ENCODE measurements around the gene CSPG4. TPM values are rescaled to one million over a fixed set of nuclear protein-coding genes. Genes with fewer than 3 reads are reported as not detected.
"Not testable (repeated sequence)": the region's sequence is repeated elsewhere in the genome, so short reads cannot be mapped to it uniquely, and the experiment has no call there.

The CSPG4 gene
- total and polyA plus RNA-seq, 9 donors = 56.6 to 110 (median 85.1) TPM

DNA sequence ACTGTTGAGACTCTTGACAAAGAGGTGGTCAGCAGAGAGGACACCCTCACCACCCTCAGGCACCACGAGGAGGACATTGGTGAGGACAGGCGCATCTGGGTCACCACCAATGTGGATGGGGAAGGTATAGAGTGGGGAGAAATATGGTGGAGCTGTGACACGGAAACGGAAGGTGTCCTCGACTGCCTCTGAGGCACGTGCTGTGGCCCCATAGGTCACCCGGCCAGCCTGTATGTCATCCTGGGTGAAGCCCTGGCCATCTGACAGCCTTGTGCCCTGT is 24.4 kb downstream of the CSPG4 start:
- Histone ChIP-seq H3K36me3 (ENCODE audit: control insufficient read depth, insufficient read depth, low read length) (peaks cover 73% of the 10 kb centered on the region), H3K9me3 (replicated peaks; ENCODE audit: control insufficient read depth, low read depth, low read length) (no peaks in the 10 kb centered on the region), H3K4me3 (ENCODE audit: low read length) (no peak overlapping the region), H3K4me1 (ENCODE audit: control insufficient read depth, insufficient read depth, low read length) (peaks cover 13% of the 10 kb centered on the region), H3K27me3 (ENCODE audit: control insufficient read depth, insufficient read depth, low read length) (peaks cover 7% of the 10 kb centered on the region), H3K27ac (ENCODE audit: low read length) (no peak overlapping the region)
- no peak for DNase-seq
- WGBS (ENCODE audit: insufficient coverage) = 93% methylated on average over 5 of the region's 7 CpGs

DNA sequence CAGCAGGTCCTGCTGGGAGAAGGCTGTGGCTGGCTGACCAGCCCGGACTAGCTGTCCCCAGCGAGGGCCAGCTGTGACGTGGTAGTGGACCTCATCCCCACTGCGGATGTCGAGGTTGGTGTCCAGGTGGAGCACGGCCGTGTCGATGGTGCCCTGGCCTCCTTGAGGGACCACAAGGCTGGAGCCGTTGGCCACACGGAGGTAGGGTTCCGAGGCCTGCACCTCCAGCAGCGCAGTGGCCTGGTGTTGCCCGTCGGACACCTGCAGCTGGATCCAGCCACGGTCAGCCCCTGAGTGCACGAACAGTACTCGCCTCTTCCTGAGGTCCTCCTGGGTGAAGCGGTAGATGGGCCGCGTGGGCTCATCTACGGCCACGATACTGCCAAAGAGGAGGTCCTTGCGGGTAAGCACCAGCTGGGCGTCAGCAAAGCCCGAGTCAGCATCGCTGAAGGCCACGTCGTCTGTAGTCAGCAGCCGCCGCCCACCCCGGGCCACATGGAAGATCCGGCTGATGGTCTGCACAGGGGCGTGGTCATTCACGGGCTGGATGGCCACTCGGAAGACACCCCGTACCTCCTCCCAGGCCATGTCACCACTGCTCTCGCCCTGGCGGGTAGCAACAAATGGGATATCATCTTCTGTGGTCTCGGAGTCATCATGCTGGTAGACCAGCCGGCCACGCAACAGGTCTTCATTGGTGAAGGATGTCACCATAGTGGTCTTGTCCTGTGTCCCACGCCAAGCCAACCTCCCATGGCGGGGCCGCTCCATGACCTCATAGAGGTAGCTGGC is 25.0 kb downstream of the CSPG4 start:
- no peak overlapping the region for H3K4me3 ChIP-seq (ENCODE audit: low read length)
- no peak for DNase-seq
- H3K27me3 ChIP-seq (ENCODE audit: control insufficient read depth, insufficient read depth, low read length) = peaks cover 7% of the 10 kb centered on the region
- H3K27ac ChIP-seq (ENCODE audit: low read length) = no peak overlapping the region
- H3K36me3 ChIP-seq (ENCODE audit: control insufficient read depth, insufficient read depth, low read length) = peaks cover 76% of the 10 kb centered on the region
- H3K9me3 ChIP-seq (replicated peaks; ENCODE audit: control insufficient read depth, low read depth, low read length) = no peaks in the 10 kb centered on the region
- 86% methylated on average over 39 of the region's 44 CpGs for WGBS (ENCODE audit: insufficient coverage)
- peaks cover 11% of the 10 kb centered on the region for H3K4me1 ChIP-seq (ENCODE audit: control insufficient read depth, insufficient read depth, low read length)

DNA sequence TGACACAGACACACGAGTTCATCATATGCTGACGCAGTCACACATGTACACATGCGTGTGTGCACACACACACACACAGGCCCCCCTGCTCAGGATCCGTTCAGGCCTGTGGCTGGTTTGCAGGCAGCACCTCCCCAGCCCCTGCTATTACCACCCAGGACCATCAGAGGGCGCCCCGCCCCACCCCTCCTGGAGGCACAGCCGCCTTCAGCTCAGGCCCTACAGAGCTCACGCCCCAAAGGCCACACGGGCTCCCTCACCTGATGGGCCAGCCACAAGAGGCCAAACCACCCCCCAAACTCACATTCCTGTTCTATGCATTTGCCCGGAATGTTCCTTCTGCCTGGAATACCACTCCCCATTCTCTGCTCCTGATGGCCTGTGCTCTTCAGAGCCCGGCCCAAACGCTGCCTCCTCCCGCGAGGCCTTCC is 26.4 kb downstream of the CSPG4 start:
- H3K27me3 ChIP-seq (ENCODE audit: control insufficient read depth, insufficient read depth, low read length); H3K9me3 ChIP-seq (replicated peaks; ENCODE audit: control insufficient read depth, low read depth, low read length); H3K4me3 ChIP-seq (ENCODE audit: low read length); H3K27ac ChIP-seq (ENCODE audit: low read length): not testable (repeated sequence)
- peaks cover 11% of the 10 kb centered on the region for H3K4me1 ChIP-seq (ENCODE audit: control insufficient read depth, insufficient read depth, low read length)
- WGBS (ENCODE audit: insufficient coverage) = 0% methylated on average over 3 of the region's 14 CpGs
- peaks cover 77% of the 10 kb centered on the region for H3K36me3 ChIP-seq (ENCODE audit: control insufficient read depth, insufficient read depth, low read length)
- DNase-seq = peak; percentile 75

DNA sequence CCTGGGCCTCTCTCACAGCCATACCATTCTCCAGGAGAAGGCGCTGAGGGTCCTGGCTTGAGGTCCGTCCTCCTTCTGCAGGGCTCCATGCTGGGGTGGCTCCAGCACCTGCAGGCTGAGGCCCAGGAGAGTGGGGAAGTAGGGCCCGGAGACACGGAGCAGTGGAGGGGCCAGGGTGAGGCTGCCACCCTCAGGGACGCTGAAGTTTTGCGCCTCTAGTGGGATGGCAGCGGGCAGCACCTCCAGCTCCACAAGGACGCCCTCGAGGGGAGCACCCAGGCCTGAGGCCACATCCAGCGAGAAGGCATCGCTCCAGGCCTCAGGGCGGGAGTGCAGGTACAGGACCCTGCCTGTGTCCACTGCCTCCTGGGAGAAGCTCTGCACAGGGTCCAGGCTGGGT is 27.5 kb downstream of the CSPG4 start:
- WGBS (ENCODE audit: insufficient coverage) = 73% methylated on average over 10 of the region's 12 CpGs
- no peak overlapping the region for H3K27ac ChIP-seq (ENCODE audit: low read length)
- H3K36me3 ChIP-seq (ENCODE audit: control insufficient read depth, insufficient read depth, low read length) = peaks cover 82% of the 10 kb centered on the region
- no peak overlapping the region for H3K4me3 ChIP-seq (ENCODE audit: low read length)
- H3K4me1 ChIP-seq (ENCODE audit: control insufficient read depth, insufficient read depth, low read length) = peaks cover 11% of the 10 kb centered on the region
- no peak for DNase-seq
- peaks cover 3% of the 10 kb centered on the region for H3K27me3 ChIP-seq (ENCODE audit: control insufficient read depth, insufficient read depth, low read length)
- H3K9me3 ChIP-seq (replicated peaks; ENCODE audit: control insufficient read depth, low read depth, low read length) = no peaks in the 10 kb centered on the region

DNA sequence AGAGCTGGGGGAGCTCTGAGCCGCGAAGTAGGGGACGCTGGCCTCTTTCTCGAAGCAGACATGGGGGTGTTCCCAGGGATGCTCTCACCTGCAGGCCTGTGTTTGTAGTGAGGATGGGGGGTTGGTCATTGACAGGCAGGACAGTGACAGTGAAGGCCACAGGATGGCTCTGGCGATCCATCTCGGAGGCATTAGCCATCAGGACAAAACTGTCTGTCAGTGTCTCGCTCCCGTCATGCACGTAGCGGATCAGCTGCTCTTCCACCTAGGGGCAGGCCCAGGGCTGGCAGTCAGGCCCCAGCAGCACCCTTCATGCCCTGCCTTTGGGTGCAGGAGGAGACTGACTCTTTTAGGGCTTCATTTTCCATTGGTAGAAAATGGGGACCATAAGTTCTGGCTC is 28.0 kb downstream of the CSPG4 start:
- 75% methylated on average over 8 of the region's 10 CpGs for WGBS (ENCODE audit: insufficient coverage)
- DNase-seq = no peak
- Histone ChIP-seq H3K9me3 (replicated peaks; ENCODE audit: control insufficient read depth, low read depth, low read length) (no peaks in the 10 kb centered on the region), H3K36me3 (ENCODE audit: control insufficient read depth, insufficient read depth, low read length) (peaks cover 87% of the 10 kb centered on the region), H3K4me3 (ENCODE audit: low read length) (no peak overlapping the region), H3K27ac (ENCODE audit: low read length) (no peak overlapping the region), H3K4me1 (ENCODE audit: control insufficient read depth, insufficient read depth, low read length) (peaks cover 11% of the 10 kb centered on the region), H3K27me3 (ENCODE audit: control insufficient read depth, insufficient read depth, low read length) (peaks cover 3% of the 10 kb centered on the region)

DNA sequence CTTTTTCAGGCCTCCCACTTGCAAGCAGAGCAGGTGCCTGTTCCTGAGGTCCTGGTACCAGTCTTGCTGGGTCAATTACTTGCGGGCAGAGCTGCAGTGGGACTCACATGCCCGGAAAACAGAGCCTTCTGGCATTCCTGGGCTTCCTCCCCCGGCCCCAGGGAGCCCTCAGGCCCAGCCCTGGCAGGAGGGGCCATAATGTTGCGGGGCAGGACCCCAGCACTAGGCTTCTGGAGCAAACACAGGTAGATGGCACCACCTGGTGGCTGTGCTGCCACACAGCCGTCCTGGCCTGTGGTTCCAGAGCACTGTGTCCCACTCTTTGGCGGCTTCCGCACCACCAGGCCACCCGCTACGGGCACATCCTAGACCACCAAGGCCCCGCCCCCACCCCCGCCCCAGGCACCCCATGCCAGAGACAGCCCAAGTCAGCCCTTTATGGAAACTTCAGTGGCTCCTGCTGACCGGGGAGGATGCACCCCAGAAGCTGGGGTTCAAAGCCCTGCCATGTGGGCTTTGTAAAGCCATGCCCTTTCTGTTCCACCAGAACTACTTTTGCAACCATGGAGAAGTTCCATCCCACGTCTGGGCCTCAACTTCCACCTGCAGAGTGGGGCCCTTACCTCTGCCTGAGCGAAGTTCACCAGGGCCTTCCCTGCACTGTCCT is 28.9 kb downstream of the CSPG4 start:
- H3K27ac ChIP-seq (ENCODE audit: low read length); H3K27me3 ChIP-seq (ENCODE audit: control insufficient read depth, insufficient read depth, low read length); H3K4me3 ChIP-seq (ENCODE audit: low read length); H3K9me3 ChIP-seq (replicated peaks; ENCODE audit: control insufficient read depth, low read depth, low read length): not testable (repeated sequence)
- 17% methylated on average over 13 of the region's 14 CpGs for WGBS (ENCODE audit: insufficient coverage)
- Histone ChIP-seq H3K36me3 (ENCODE audit: control insufficient read depth, insufficient read depth, low read length) (peaks cover 88% of the 10 kb centered on the region), H3K4me1 (ENCODE audit: control insufficient read depth, insufficient read depth, low read length) (peaks cover 11% of the 10 kb centered on the region)
- DNase-seq = peak; percentile 74

DNA sequence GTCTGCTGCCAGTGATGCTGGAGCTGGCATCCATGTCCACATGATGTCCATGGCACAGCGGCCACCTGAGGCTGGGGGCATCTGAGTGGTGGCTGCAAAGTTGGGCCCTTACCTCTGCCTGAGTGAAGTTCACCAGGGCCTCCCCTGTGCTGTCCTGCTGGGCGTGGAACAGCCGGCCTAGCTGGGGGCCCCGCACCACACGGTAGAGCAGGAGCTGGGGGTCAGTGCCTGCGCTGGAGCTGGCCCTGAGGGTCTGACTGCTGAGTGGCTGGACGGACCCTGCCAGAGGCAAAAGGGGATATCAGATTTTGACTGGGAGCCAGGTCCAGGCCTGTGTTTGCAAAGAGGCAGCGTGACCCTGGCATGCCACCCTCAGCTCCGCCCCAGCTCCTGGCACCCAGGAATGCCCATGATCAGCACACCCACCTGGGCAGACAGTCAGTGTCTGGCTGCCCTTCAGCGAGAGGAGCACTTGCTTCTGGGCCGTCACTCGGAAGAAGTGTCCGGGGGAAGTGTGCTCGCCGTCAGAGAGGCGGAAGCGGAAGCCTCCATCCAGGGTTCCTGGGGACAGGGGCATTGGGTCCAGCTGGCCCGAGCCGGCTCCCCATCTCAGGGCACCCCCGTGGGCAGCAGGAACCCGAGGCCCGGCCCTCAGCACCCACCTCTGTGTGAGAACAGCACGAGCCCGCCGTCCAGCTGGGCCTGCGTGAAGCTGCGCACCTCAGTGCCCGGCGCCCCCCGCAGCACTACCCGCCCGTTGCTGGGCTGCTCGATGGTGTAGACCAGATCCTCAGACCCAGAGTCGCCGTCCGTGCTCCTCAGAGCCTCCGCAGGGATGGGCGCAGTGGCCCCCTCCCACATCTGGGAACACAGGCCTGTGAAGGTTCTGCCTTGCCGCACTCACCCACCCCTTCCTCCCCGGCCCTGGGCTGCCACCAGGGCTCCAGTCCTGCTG is 30.2 kb downstream of the CSPG4 start:
- no peak overlapping the region for H3K4me3 ChIP-seq (ENCODE audit: low read length)
- DNase-seq = no peak
- peaks cover 88% of the 10 kb centered on the region for H3K36me3 ChIP-seq (ENCODE audit: control insufficient read depth, insufficient read depth, low read length)
- WGBS (ENCODE audit: insufficient coverage) = 90% methylated on average over 32 of the region's 40 CpGs
- no peaks in the 10 kb centered on the region for H3K27me3 ChIP-seq (ENCODE audit: control insufficient read depth, insufficient read depth, low read length)
- H3K4me1 ChIP-seq (ENCODE audit: control insufficient read depth, insufficient read depth, low read length) = peaks cover 11% of the 10 kb centered on the region
- no peaks in the 10 kb centered on the region for H3K9me3 ChIP-seq (replicated peaks; ENCODE audit: control insufficient read depth, low read depth, low read length)
- no peak overlapping the region for H3K27ac ChIP-seq (ENCODE audit: low read length)

DNA sequence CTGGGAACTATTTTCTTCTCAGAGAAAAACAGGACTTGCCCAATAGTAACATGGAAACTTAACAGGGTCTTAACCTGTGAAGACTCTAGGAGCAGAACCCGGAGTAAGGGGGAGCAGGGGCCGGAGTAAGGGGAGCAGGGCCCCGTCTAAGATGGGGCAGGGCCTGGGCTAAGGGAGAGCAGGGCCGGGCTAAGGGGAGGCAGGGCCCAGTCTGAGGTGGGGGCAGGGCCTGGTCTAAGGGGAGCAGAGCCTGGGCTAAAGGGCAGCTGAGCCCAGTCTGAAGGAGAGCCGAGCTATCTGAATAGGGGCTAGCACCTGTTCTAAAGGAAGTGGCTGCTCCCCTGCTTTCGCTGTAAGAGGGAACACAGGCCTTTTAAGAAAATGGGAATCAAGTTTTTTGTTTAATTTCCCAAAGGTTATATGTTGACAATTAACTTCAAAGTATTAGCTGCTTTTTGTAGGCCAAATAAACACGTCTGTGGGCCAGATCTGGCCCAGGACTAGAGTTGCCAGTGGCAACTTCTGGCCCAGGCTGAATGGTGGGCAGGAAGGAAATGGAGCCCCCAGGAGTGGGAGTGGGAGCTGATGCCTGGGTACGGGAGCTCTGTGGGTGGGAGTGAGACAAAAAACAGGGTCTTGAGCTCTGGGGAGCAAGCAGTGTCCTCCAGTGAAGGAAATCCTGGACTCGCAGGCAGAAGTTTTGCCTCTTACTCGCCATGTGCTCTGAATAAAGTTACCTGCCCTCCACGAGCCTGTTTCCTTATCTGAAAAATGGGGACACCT is 32.5 kb downstream of the CSPG4 start:
- H3K36me3 ChIP-seq (ENCODE audit: control insufficient read depth, insufficient read depth, low read length) = peaks cover 94% of the 10 kb centered on the region

DNA sequence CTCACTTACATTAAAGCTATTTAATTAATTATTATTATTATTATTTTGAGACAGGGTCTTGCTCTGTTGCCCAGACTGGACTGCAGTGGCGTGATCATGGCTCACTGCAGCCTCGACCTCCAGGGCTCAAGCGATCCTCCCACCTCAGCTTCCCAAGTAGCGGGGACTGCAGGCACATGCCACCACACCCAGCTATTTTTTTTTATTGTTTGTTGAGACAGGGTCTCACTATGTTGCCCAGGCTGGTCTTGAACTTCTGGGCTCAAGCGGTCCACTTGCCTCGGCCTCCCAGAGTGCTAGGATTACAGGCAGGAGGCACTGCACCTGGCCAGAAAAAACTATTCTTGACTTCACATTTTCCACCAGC is 34.3 kb downstream of the CSPG4 start:
- DNase-seq; H3K27ac ChIP-seq (ENCODE audit: low read length); H3K27me3 ChIP-seq (ENCODE audit: control insufficient read depth, insufficient read depth, low read length); H3K9me3 ChIP-seq (replicated peaks; ENCODE audit: control insufficient read depth, low read depth, low read length); H3K4me3 ChIP-seq (ENCODE audit: low read length): not testable (repeated sequence)
- Histone ChIP-seq H3K4me1 (ENCODE audit: control insufficient read depth, insufficient read depth, low read length) (peaks cover 36% of the 10 kb centered on the region), H3K36me3 (ENCODE audit: control insufficient read depth, insufficient read depth, low read length) (peaks cover 80% of the 10 kb centered on the region)
- WGBS (ENCODE audit: insufficient coverage) = 89% methylated on average over 2 of the region's 6 CpGs

More for the DNA sequence above, 32.5 kb downstream of the CSPG4 start:
- H3K4me1 ChIP-seq (ENCODE audit: control insufficient read depth, insufficient read depth, low read length) = peaks cover 22% of the 10 kb centered on the region
- no peaks in the 10 kb centered on the region for H3K9me3 ChIP-seq (replicated peaks; ENCODE audit: control insufficient read depth, low read depth, low read length)
- WGBS (ENCODE audit: insufficient coverage) = 65% methylated on average over 9 of the region's 11 CpGs
- no peaks in the 10 kb centered on the region for H3K27me3 ChIP-seq (ENCODE audit: control insufficient read depth, insufficient read depth, low read length)
- H3K4me3 ChIP-seq (ENCODE audit: low read length) = no peak overlapping the region
- no peak for DNase-seq
- H3K27ac ChIP-seq (ENCODE audit: low read length) = no peak overlapping the region

Data from muscle of leg (tissue), 11 donors.